NCI-H748 (cell line): ENCODE results near the gene CALML4.

ENCODE experiments used
- DNase-seq: peaks from one replicate; lab custom pipeline; 2025; ENCODE audit not compliant: unreplicated experiment; lab: John Stamatoyannopoulos, UW

CALML4 gene

GRCh38 chr15:68151277-68151676 is 53.9 kb downstream of the CALML4 start:
- no peak for DNase-seq

GRCh38 chr15:68150187-68150586 is 54.9 kb downstream of the CALML4 start:
- DNase-seq = no peak

DNA sequence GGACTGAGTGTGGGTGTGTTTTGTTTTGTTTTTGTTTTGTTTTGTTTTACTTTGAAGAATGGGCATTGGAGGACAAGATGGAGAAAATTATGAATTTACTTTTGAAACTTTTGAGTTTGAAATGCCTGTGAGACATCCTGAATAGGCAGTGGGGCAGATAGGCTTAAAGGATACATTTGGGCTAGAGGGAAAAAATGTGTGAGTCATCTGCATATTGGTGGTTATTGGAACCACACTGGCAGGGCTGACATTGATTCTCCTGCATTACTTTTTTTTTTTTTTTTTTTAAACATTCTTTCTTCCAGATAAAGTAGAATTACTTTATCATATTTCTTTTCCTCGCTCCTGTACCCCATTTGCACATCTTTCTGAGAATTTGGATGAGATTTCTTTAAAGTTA is 56.1 kb downstream of the CALML4 start:
- no peak for DNase-seq

- DNase-seq = no peak
Measured at GRCh38 chr15:68148039-68148438, 57.1 kb downstream of the CALML4 start.

- no peak for DNase-seq
Measured at GRCh38 chr15:68145706-68146105, 59.4 kb downstream of the CALML4 start.

DNA sequence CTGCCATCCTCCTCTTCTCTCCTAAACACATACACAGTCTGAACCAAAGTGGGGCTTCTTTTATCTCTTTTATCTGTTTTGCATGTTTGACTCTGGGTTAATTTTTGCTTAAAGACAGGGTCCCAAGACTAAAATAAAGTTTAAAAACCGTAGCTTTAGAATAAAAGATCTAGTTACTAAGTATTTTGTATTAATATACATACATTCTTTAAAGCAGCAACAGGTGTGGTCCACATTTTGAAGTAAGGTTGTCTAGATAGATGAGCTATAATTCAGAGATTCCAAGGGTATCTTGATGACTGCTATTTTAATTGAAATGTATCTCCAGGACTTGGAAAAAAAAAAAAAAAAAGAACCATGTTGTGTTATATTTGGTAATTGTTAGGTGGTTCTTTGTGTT is 61.3 kb downstream of the CALML4 start:
- no peak for DNase-seq

- DNase-seq = no peak
Measured at GRCh38 chr15:68143129-68143528, 62.0 kb downstream of the CALML4 start.
